HuH-7.5 (cell line): ENCODE data around the gene VPS52.
A peak's percentile ranks its signal among the peaks of the same experiment; 100 is the strongest.
"Not testable (repeated sequence)": the region's sequence is repeated elsewhere in the genome, so short reads cannot be mapped to it uniquely, and the experiment has no call there.

Experiments used
- DNase-seq: peaks from one replicate; pipeline ENCODE4 v3.0.0; 2011; ENCODE audit warnings: low spot score

Gene VPS52

GRCh38 chr6:33249732-33250630 lies 21.7 kb downstream of the VPS52 start:
- no peak for DNase-seq

GRCh38 chr6:33248932-33249731 lies 22.5 kb downstream of the VPS52 start:
- peak; percentile 59 for DNase-seq

DNA sequence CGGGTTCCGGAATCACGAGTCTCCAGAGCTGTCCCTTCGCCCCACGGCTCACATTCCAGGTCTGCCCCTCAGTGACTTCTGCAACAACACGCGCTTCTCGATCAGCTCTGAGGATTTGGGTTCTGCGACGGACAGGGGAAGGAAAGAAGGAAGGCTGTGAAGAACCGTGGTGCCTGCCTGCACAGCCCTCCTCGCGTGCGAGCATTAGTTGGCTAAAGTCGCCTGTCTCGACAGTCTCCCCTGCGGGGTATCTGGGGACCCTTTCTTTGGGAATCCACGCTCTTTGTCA lies 23.1 kb downstream of the VPS52 start:
- no peak for DNase-seq

- peak; percentile 29 for DNase-seq
These were observed 23.6 kb downstream of the VPS52 start for GRCh38 chr6:33247977-33248642.

DNA sequence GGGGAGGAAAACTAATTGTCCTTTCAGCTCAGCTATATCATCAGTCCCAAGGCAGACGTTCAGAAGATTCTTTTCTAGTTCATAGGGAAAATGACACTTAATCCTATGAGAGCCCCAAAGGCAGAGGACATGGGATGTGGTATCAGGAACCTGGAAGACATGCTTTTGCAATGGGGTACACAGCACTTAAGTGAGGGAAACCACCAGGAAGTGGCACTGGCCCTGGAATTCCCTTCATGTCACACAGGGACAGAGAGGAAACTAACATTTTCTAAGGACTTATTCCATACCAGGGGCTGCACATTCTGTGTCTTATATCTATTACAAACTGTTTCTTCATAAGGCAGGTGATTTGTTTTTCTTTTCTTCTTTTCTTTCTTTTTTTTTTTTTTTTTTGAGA lies 28.2 kb downstream of the VPS52 start:
- DNase-seq: no peak

DNA sequence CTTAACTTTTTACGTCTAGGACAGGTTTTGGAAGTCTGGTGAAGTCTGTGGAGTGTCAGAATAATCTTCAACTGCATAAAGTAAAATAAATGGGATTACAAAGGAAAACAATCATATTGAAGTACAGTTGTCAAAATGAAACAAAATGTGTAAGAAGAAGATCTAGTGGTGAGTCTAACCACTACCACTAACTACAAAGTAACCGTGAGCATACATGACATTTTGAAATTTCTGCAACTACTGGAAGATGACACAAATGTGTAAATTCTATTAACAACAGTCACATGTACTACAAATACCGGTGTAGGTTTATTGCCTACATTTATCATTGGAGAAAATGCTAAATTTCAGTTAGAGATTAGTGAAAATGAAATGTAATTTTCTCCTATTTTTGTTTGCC lies 29.7 kb downstream of the VPS52 start:
- no peak for DNase-seq

DNA sequence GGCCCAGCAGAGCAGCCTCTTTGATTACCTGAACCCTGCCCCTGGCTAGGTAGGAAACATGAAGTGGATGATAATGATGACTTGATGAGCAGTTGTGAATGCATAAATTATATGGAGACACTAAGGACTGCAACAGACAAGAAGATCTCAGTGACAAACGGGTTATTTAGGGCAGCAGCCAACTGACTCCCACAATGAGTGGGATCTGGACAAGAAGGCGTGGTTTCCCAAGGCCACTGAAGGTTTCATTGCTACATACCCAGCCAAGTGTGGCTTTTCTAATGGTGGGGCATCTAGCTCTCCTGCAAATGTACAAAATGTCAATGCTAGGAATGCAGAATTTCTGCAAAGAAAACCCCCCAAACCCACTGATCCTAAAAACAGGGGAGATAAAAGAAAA lies 33.9 kb downstream of the VPS52 start:
- no peak for DNase-seq

- DNase-seq: no peak
These were observed 34.8 kb downstream of the VPS52 start for GRCh38 chr6:33236852-33237251.

GRCh38 chr6:33236328-33236727 lies 35.3 kb downstream of the VPS52 start:
- no peak for DNase-seq

GRCh38 chr6:33235221-33235634 lies 36.4 kb downstream of the VPS52 start:
- no peak for DNase-seq

- not testable (repeated sequence) for DNase-seq
These were observed 45.1 kb downstream of the VPS52 start for GRCh38 chr6:33226503-33227120.

- DNase-seq: no peak
These were observed 54.0 kb downstream of the VPS52 start for GRCh38 chr6:33217681-33218080.

DNA sequence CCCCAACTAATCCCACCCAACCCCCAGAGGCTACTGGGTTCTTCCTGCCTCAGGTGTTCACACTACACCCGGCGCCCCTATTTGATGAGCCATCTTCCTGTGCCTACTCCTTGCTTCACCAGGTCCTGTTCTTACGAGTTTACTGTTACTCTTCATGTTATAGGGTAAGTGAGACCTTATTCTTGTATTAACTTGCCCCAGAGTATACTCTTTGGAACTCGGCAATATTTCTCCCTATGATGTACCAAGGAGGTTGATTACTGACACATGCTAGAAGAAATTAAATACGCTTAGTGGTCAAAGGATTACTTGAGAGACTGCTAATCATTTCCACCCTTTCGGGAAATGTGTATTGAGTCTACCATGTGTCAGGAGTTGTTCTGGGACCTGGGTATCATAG lies 54.4 kb downstream of the VPS52 start:
- DNase-seq: no peak

DNA sequence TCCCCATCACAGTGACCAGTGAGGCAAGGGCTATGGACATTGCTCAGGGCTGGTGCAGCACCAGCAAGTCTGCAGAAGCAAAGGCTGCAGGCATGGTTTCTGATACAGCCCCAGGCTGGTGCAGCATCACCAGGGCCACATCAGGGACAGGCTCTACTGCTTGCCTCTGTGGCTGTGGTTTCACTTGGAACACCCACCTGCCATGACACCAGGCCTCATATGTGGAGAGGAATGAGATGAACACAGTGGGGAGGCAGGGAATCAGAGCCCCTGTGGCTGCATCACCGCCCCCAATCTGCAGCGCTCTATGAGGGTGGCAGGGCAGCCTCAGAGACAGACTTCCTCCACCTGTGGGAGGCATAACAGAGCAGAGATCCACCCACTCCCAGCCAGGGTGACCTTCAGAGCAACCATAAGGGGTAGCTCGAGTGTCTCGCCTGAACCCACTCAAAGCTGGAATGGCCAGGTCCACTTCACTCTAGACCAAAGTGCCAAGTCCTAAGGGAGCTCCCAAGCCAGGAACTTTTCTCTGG lies 55.5 kb downstream of the VPS52 start:
- DNase-seq: no peak

DNA sequence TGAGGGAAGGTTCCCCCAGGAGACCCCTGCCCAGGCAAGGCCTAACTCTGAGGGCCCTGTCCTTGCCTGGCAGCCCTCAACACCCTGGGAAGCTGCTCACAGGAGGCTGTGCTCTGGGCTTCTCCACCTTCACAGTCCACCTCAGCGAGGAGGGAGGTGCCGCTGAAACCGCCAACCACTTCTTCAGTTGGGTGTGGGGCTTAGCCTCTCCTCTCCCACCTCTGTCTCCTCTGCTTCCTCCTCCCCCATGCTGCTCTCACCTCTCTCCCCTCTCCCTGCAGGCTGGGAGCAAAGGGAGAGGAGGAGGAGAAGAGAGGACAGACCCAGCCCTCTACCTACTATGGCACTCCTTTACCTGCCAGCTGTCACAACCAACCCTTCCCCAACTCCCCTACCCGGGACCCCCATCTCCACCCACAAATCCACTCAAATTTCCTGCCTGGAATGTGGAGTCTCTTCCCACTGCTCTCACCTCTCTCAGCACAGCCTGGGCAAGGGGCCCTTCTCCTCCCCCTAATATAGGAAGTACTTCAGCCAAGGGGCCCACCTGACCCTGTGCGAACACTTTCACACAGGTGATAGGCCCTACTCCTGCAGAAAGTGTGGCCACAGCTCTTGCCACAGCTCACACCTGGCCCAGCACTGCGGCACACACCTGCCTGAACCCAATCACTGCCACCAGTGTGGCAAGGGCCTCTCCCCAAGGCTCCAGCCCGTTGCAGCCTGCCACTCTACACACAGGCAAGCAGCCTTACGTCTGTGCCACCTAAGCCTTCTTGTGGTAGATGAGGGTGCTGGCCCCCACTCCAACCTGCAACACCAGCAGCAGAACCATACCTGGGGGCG lies 56.2 kb downstream of the VPS52 start:
- no peak for DNase-seq

DNA sequence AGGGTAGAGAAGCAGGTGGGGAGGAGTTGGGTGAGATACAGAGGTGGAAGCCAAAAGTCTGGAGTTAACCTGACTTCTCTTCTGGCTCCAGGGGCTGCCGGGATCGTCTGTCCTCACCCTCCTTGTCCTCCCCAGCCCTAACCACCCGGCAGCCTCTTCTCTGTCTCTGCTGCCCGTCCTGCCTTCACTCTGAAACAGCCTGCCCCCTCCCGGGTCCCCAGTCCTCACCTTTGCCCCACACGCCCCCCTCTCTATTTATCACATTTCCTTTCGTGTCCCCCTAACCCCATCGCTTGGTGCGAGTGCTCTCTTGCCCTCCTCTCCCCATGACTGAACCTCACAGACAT lies 57.7 kb downstream of the VPS52 start:
- no peak for DNase-seq

DNA sequence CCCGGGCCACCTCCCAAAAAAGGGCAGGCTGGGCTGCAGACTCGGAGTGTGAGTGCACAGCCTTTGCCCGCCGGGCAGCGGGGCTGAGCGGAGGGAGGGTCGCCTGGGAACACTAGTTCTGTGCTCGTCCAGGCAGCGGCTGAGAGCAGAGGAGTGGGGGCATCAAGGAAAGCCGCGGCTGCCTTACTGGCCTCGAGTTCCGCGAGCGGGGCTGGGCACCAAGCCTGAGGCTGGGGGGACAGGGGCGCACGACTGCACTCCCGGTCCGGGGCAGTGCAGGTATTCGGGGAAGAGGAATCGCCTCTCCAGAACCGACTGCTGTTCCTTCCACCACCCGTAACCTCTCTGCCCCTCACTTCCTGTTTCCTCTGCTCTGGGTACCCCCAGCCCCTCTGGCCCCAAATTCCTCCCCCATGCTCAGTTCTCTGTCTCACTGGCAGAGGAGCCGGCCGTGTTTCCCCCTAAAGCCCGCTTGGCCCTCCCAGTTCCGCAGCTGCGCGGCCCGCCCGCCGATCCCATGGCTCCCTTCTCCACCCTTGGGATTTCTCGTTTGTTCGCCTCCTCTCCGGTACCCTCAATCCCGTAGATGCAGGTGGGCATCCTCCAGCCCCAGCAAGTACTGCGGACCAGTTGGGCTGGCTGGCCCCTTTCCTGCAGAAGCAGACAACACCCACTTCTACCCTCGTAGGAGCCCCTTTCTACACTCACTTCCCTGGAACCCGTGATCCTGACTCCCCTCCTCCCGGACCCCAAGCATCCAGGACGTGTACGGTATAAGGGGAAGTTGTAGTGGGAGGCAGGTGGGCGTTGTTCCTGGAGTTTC lies 58.3 kb downstream of the VPS52 start:
- no peak for DNase-seq

DNA sequence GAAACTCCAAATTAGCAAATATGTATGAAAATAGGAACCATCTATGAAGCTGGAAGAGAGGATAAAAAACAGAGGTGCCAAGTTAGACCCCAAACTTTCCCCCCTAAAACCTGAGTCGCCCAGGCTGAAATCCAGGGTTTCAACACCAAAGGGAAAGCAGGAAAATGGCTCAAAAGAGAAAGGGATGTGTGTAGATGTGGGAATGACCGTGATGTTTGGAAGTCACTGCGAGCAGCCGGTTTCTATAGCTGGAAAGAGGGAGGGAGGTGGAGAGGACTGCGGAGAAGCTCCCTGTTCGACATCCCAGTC lies 58.9 kb downstream of the VPS52 start:
- DNase-seq: peak; percentile 1

DNA sequence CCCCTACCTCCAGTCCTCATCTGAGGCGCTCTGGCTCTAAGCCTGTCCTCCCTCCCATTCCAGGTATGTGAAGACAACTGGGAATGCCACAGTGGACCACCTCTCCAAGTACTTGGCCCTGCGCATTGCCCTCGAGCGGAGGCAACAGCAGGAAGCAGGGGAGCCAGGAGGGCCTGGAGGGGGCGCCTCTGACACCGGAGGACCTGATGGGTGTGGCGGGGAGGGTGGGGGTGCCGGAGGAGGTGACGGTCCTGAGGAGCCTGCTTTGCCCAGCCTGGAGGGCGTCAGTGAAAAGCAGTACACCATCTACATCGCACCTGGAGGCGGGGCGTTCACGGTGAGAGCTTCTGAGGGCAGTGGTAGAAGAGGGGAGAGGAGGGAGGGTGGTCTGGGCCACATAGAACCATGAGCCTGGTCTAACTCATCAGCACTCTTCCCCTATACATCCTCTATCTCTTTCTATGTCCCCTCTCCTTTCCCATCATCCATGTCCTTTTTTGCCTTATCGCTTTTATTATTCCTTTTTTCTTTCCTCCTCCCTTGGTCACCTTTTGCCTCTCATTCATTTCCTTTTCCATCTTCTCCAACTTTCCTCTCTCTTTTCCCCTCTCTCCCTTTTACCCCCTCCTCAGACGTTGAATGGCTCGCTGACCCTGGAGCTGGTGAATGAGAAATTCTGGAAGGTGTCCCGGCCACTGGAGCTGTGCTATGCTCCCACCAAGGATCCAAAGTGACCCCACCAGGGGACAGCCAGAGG lies 59.8 kb downstream of the VPS52 start:
- DNase-seq: peak; percentile 7

GRCh38 chr6:33211136-33211535 lies 60.5 kb downstream of the VPS52 start:
- no peak for DNase-seq
